K562 (cell line): ENCODE results near the gene HEXIM1. TPM values are rescaled to one million over a fixed set of nuclear protein-coding genes. Genes with fewer than 3 reads are reported as not detected.

Source experiments
- ATAC-seq: fragments of 200-7000 bp; cut with Tn5 transposase; 3 replicates; pipeline ENCODE4 v1.9.1; 2020; ENCODE audit warnings: moderate library complexity
- BruUV-seq: library from RNA; stranded (reverse); fragments of 400-500 nt; replicated peaks from 2 replicates; lab custom pipeline; 2021; lab: Mats Ljungman, UMichigan
- CTCF ChIA-PET: fragments of 300-600 bp; formaldehyde crosslinking; extraction: SDS; loops from one replicate; lab custom pipeline; 2021; ENCODE audit warnings: low intra/inter-chr PET ratio; lab: Yijun Ruan, JAX
- POLR2A ChIA-PET: fragments of 300-600, 350-650 bp; sonication (Branson Sonifier 250); formaldehyde crosslinking; extraction: SDS; loops from one replicate; lab custom pipeline; 2021; ENCODE audit warnings: antibody characterized with exemption, inconsistent platforms; lab: Yijun Ruan, JAX
- DNase-seq, 4 experiments: peaks; one replicate each; pipeline versions ENCODE4 v3.0.0 to v3.0.0-alpha.2; 2011 to 2018; ENCODE audit warnings: low spot score in 3 of 4, mixed read lengths in 3 of 4; ENCODE audit errors: extremely low read depth in 1 of 4
- FAIRE-seq: peaks from 2 replicates; lab custom pipeline; 2011; peaks lifted over from hg19 to GRCh38; lab: Jason Lieb, UNC
- H2AFZ ChIP-seq: 2 replicates; pipeline ENCODE4 v1.6.0; 2011; ENCODE audit warnings: low read depth, low read length, control low read depth, inconsistent platforms
- H3K27ac ChIP-seq: fragments of 200-600 bp; 3 replicates; pipeline ENCODE4 v1.8.0; 2011; ENCODE audit warnings: low read depth, mild to moderate bottlenecking, control low read depth, inconsistent platforms, low read length, moderate library complexity, mixed read lengths; ENCODE audit errors: extremely low read depth
- H3K27me3 ChIP-seq, 2 experiments: fragments of 300-600 bp in 1 of 2; 2 replicates in 1 of 2; 3 replicates in 1 of 2; pipeline versions ENCODE4 v1.6.0 to v1.8.0; 2011; ENCODE audit warnings: inconsistent platforms in 2 of 2, low read length in 2 of 2, mild to moderate bottlenecking in 1 of 2, mixed read lengths in 1 of 2, moderate library complexity in 1 of 2; ENCODE audit not compliant: control insufficient read depth in 2 of 2, insufficient read depth in 2 of 2
- H3K36me3 ChIP-seq: fragments of 300-600 bp; 3 replicates; pipeline ENCODE4 v1.8.0; 2011; ENCODE audit warnings: mild to moderate bottlenecking, low read length, inconsistent platforms; ENCODE audit not compliant: control insufficient read depth, insufficient read depth
- H3K4me1 ChIP-seq, 2 experiments: fragments of 200-600 bp in 1 of 2; replicated peaks in 1 of 2; 2 replicates in 1 of 2; 3 replicates in 1 of 2; pipeline versions ENCODE4 v1.5.1 to v1.8.0; 2011; ENCODE audit warnings: inconsistent platforms in 2 of 2, low read length in 2 of 2, mild to moderate bottlenecking in 1 of 2, mixed read lengths in 1 of 2, moderate library complexity in 1 of 2; ENCODE audit not compliant: control insufficient read depth in 2 of 2, insufficient read depth in 2 of 2
- H3K4me2 ChIP-seq: 2 replicates; pipeline ENCODE4 v1.6.1; 2011; ENCODE audit warnings: low read length, control low read depth, inconsistent platforms, mixed read lengths; ENCODE audit not compliant: insufficient read depth
- H3K4me3 ChIP-seq: fragments of 200-600 bp; sonication (generic), shearing (Covaris generic); 2 replicates; pipeline ENCODE4 v1.5.1; 2016; ENCODE audit warnings: control low read depth, inconsistent platforms
- H3K79me2 ChIP-seq: fragments of 200-600 bp; 3 replicates; pipeline ENCODE4 v1.8.0; 2011; ENCODE audit warnings: low read length, inconsistent platforms; ENCODE audit not compliant: control insufficient read depth, insufficient read depth
- H3K9ac ChIP-seq, 2 experiments: 2 replicates each; pipeline versions ENCODE4 v1.6.0 to v1.6.1; 2011; ENCODE audit warnings: low read depth in 2 of 2, low read length in 2 of 2, control low read depth in 1 of 2, inconsistent platforms in 1 of 2, mild to moderate bottlenecking in 1 of 2, mixed read lengths in 1 of 2; ENCODE audit not compliant: insufficient read depth in 1 of 2
- H3K9me1 ChIP-seq: one replicate; pipeline ENCODE4 v1.6.0; 2011; ENCODE audit warnings: inconsistent platforms, mild to moderate bottlenecking, low read length, moderate library complexity; ENCODE audit not compliant: control insufficient read depth, insufficient read depth
- H3K9me3 ChIP-seq: replicated peaks from 2 replicates; pipeline ENCODE4 v1.5.1; 2011; ENCODE audit warnings: low read depth, low read length, inconsistent platforms; ENCODE audit not compliant: control insufficient read depth, insufficient read depth
- H4K20me1 ChIP-seq: replicated peaks from 2 replicates; pipeline ENCODE4 v1.6.1; 2011; ENCODE audit warnings: low read length, inconsistent platforms, mixed read lengths; ENCODE audit not compliant: control insufficient read depth, insufficient read depth
- CBFA2T2 ChIP-seq: fragments of 450-650 bp; conservative IDR thresholded peaks from 2 replicates; pipeline ENCODE4 v1.6.1; 2017; ENCODE audit warnings: mild to moderate bottlenecking
- GABPB2 ChIP-seq: fragments of 250-450 bp; sonication (Bioruptor Pico); conservative IDR thresholded peaks from 2 replicates; pipeline ENCODE4 v1.5.1; 2021; ENCODE audit warnings: mild to moderate bottlenecking
- HDAC8 ChIP-seq: fragments of 450-650 bp; IDR thresholded peaks from 2 replicates; pipeline ENCODE4 v1.6.1; 2016; ENCODE audit warnings: mild to moderate bottlenecking, missing genetic modification characterization, moderate library complexity, missing compliant biosample characterization
- SMC3 ChIP-seq: conservative IDR thresholded peaks from 2 replicates; pipeline ENCODE4 v1.6.1; 2011; ENCODE audit warnings: low read depth, low read length, improper control_type of control experiment; ENCODE audit not compliant: insufficient read depth
- ZBTB11 ChIP-seq, 3 experiments: fragments of 200-800 bp in 1 of 3; fragments of 250-450 bp in 1 of 3; fragments of 450-650 bp in 1 of 3; sonication (Bioruptor Pico) in 1 of 3; sonication (Bioruptor generic) in 1 of 3; formaldehyde crosslinking in 1 of 3; IDR thresholded peaks; 2 replicates each; pipeline versions ENCODE4 v1.6.1 to v1.8.0; 2016 to 2022; ENCODE audit warnings: mild to moderate bottlenecking in 2 of 3, missing genetic modification characterization in 2 of 3, missing compliant biosample characterization in 1 of 3, moderate library complexity in 1 of 3
- ZFP91 ChIP-seq: sonication (generic); formaldehyde crosslinking; IDR thresholded peaks from 2 replicates; pipeline ENCODE4 v1.8.0; 2022; ENCODE audit warnings: mild to moderate bottlenecking, missing genetic modification reagents
- WGBS: fragments of 100-300 bp; shearing (Covaris generic); methylation state at CpG from one replicate; pipeline ENCODE4 v1.1.6; 2016; ENCODE audit warnings: low coverage, mixed read lengths; ENCODE audit not compliant: insufficient coverage; ENCODE audit errors: missing lambda C conversion rate; 5-methylcytosine and 5-hydroxymethylcytosine counted together
- in situ Hi-C: fragments of 300-500 bp; cut with MboI; formaldehyde crosslinking; loops from 4 replicates; pipeline ENCODE4 v1.15.0; 2018; ENCODE audit warnings: inconsistent platforms, mixed read lengths
- intact Hi-C: fragments of 100-400 bp; cut with micrococcal nuclease; formaldehyde crosslinking; loops from 2 replicates; pipeline ENCODE4 v1.14.2; 2022
- polyA plus RNA-seq, 8 experiments: library from polyadenylated mRNA; depleted of rRNA in 4 of 8; stranded (reverse) in 5 of 8; unstranded in 3 of 8; fragments of >200 nt; fragmentation: Nextera tagmentation in 2 of 8; fragmentation: Illumina TruSeq in 1 of 8; extraction: Ambion mirVana in 2 of 8; extraction: Trizol in 1 of 8; gene quantifications; 2 replicates each; pipeline versions ENCODE4 v1.2.1 to v1.2.3, GENCODE V29; 2011 to 2014; ENCODE audit warnings: inconsistent platforms in 1 of 8, missing spikeins in 1 of 8
- total RNA-seq, 7 experiments: library from RNA; depleted of rRNA in 6 of 7; stranded (reverse); fragments of >200 nt in 6 of 7; fragmentation: Illumina TruSeq in 2 of 7; extraction: Trizol in 2 of 7; gene quantifications; 2 replicates each; pipeline versions ENCODE4 v1.2.1 to v1.2.3, GENCODE V29; 2011 to 2021; ENCODE audit warnings: low replicate concordance in 1 of 7

The HEXIM1 gene
- total and polyA plus RNA-seq, 9 of the 15 experiments (the other 6 are each of a cell fraction or from before 2014, with no cell fraction given) = 1.4 to 28.3 (median 9.1) TPM

GRCh38 chr17:45137561-45138305 lies 10.5 kb upstream of the HEXIM1 start:
- no TSS peak for BruUV-seq
- peaks cover 7% of the 10 kb centered on the region; the same call in 1 of the 3 replicates for H3K79me2 ChIP-seq
- no peak overlapping the region for H3K4me2 ChIP-seq
- no peak overlapping the region for H3K27ac ChIP-seq
- FAIRE-seq (no peak), ATAC-seq (no peak), DNase-seq (no peak)
- H3K27me3 ChIP-seq = no peaks in the 10 kb centered on the region
- in situ Hi-C loops = loop anchor here (5.0 kb wide), 1 partner anchor 60 kb away; no protein-coding TSS in a partner anchor
- ChIA-PET POLR2A (interaction anchor here (1.0 to 7.1 kb wide), 3 partner anchors 12 to 88 kb away, joined by 3 to 119 read pairs (median 3); partner anchors contain the start of gene HEXIM1), CTCF (interaction anchor here (0.7 kb wide), 1 partner anchor 60 kb away, joined by 5 read pairs; no protein-coding TSS in a partner anchor)
- peak overlapping the region in 1 of 2 experiments; percentile 65; a peak in 1 of 4 replicates for H3K9ac ChIP-seq
- intact Hi-C loops = loop anchor here (5.0 kb wide), 1 partner anchor 250 kb away; no protein-coding TSS in a partner anchor
- no peak for TF ChIP-seq HDAC8
- H4K20me1 ChIP-seq = no peaks in the 10 kb centered on the region
- H3K4me1 ChIP-seq = peaks cover 7 to 30% of the 10 kb centered on the region in 2 experiments
- H3K9me3 ChIP-seq = no peaks in the 10 kb centered on the region; the same call in 1 of the 2 replicates
- H3K36me3 ChIP-seq = no peaks in the 10 kb centered on the region
- H2AFZ ChIP-seq = no peak overlapping the region
- no peaks in the 10 kb centered on the region for H3K9me1 ChIP-seq
- no peak overlapping the region for H3K4me3 ChIP-seq
- 39% methylated on average over 11 of the region's 11 CpGs for WGBS

GRCh38 chr17:45138911-45139532 lies 9.3 kb upstream of the HEXIM1 start:
- H3K27me3 ChIP-seq = no peaks in the 10 kb centered on the region
- in situ Hi-C loops (loop anchor here (5.0 kb wide), 1 partner anchor 58 kb away; no protein-coding TSS in a partner anchor), intact Hi-C loops (loop anchor here (5.0 kb wide), 1 partner anchor 248 kb away; no protein-coding TSS in a partner anchor)
- DNase-seq (no peak), ATAC-seq (no peak), FAIRE-seq (no peak)
- H2AFZ ChIP-seq = no peak overlapping the region
- H3K9ac ChIP-seq = peak overlapping the region in 1 of 2 experiments; percentile 1; a peak in 1 of 4 replicates
- H3K4me2 ChIP-seq = no peak overlapping the region
- H3K4me3 ChIP-seq = no peak overlapping the region
- ChIA-PET CTCF (no interaction called here), POLR2A (interaction anchor here (0.9 to 7.1 kb wide), 4 partner anchors 11 to 90 kb away, joined by 3 to 119 read pairs (median 4); partner anchors contain the start of genes HEXIM1 and NMT1)
- H3K36me3 ChIP-seq = no peaks in the 10 kb centered on the region
- H3K79me2 ChIP-seq = peaks cover 7% of the 10 kb centered on the region; the same call in 1 of the 3 replicates
- H4K20me1 ChIP-seq = no peaks in the 10 kb centered on the region
- H3K9me1 ChIP-seq = no peaks in the 10 kb centered on the region
- WGBS = 46% methylated on average over 14 of the region's 14 CpGs
- H3K9me3 ChIP-seq = no peaks in the 10 kb centered on the region
- no TSS peak for BruUV-seq
- H3K27ac ChIP-seq = no peak overlapping the region
- peaks cover 12 to 32% of the 10 kb centered on the region in 2 experiments for H3K4me1 ChIP-seq
- TF ChIP-seq ZBTB11 (CRISPR knock-in tag; IDR thresholded peaks at IDR 0.05) = no peak
- no peak for TF ChIP-seq SMC3
- no peak for TF ChIP-seq GABPB2 (CRISPR knock-in tag)
- TF ChIP-seq CBFA2T2 = no peak
- no peak for TF ChIP-seq ZFP91 (CRISPR knock-in tag)
